PFSK-1 (cell line): ENCODE results near the gene ABTB1.

Experiments
- FOXP2 ChIP-seq: optimal IDR thresholded peaks from 2 replicates; pipeline ENCODE3; 2011; ENCODE audit warnings: borderline replicate concordance, control low read depth, inconsistent platforms; ENCODE audit not compliant: insufficient read depth; ENCODE audit errors: extremely low read length, extremely low read depth
- POLR2AphosphoS5 ChIP-seq: IDR thresholded peaks from 2 replicates; pipeline ENCODE4 v1.6.1; 2012; ENCODE audit warnings: low read depth, mild to moderate bottlenecking, control low read depth, low read length, moderate library complexity
- REST ChIP-seq, 2 experiments: IDR thresholded peaks; 2 replicates each; pipeline versions ENCODE4 v1.6.1 to v1.8.0; 2011 to 2012; ENCODE audit warnings: low read depth in 2 of 2, low read length in 2 of 2, control low read depth in 1 of 2, inconsistent platforms in 1 of 2, mild to moderate bottlenecking in 1 of 2, moderate library complexity in 1 of 2; ENCODE audit not compliant: insufficient read depth in 1 of 2
- SIN3A ChIP-seq: IDR thresholded peaks from 2 replicates; pipeline ENCODE4 v1.6.1; 2012; ENCODE audit warnings: mild to moderate bottlenecking, low read length, moderate library complexity, borderline replicate concordance; ENCODE audit not compliant: insufficient read depth
- TAF1 ChIP-seq: IDR thresholded peaks from 2 replicates; pipeline ENCODE4 v1.6.1; 2012; ENCODE audit warnings: low read length, control low read depth, borderline replicate concordance; ENCODE audit not compliant: insufficient read depth

Gene ABTB1

DNA sequence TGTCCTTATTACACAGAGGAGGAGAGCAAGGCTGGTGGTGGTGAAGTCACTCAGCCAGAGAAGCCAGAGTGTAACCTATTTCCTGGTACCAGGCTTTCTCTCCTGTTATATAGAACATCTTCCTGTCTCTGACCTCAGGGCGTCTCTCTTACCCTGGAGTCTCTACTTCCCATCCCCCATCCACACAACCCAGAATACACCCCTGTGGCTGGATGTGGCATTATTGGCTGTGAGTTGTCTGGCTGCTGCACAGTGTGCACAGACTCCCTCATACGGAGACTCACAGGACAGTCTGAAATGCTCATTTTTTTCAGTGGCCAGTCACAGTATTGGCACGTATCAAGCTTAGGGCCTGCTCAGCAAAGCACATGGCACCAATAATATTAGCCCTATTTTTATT is 35.2 kb upstream of the ABTB1 start:
- no peak for TF ChIP-seq SIN3A
- no peak for TF ChIP-seq POLR2AphosphoS5
- TF ChIP-seq TAF1, result no peak
- TF ChIP-seq REST (IDR thresholded peaks at IDR 0.05; ENCODE audit: insufficient read depth in 1 of 2, low read depth in 2 of 2, low read length in 2 of 2), result no peak
- TF ChIP-seq FOXP2, result peak; percentile 16

DNA sequence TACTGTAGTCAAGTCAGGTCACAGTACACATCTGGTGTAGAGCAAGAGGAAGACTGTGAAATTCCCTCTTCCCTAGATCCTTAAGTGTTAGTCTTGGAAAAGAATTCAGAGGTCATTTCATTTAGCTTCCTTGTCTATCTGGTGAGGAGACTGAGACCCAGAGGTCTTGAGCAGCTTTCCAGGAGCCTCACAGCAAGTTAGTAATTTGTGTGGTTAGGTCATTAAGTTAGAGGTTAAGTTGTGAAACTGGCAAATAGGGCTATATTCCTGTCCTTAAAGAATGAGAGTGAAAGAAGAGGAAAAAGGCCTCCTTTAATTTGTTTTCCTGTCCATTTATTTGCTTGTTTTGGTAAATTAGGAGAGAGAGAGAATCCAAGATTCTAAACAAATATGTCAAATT is 34.8 kb upstream of the ABTB1 start:
- TF ChIP-seq POLR2AphosphoS5, result no peak

DNA sequence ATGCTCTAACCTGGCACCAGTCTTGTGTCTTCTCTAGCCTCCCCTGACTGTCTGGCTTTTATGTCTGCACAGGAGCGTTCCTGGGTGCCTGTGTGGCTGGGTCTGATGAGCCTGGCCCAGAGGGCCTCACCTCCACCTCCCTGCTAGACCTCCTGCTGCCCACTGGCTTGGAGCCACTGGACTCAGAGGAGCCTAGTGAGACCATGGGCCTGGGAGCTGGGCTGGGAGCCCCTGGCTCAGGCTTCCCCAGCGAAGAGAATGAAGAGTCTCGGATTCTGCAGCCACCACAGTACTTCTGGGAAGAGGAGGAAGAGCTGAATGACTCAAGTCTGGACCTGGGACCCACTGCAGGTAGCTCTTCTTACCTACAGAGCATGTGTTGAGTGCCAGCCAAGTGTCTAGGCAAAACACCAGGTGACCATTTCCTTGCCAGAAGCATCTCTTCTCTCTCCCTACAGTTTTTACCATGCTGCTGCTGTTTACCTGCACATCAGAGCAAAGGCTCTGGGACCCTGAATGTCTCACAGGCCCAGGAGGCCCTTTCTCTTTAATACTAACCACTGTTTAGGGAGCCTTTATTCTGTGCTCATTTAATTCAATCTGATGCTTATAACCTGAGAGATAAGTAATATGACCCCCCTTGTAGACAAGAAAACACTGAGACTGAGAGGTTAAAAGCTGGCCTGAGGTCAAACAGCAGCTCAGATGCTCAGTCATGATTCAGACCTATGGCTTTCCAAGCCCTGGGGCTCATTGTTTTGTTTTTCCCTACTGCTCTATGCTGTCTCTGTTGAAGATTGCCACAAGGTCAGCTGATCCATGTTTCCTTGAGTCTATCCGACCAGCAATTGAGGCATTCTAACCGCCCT is 33.3 kb upstream of the ABTB1 start:
- TF ChIP-seq FOXP2, result no peak
- TF ChIP-seq REST (IDR thresholded peaks at IDR 0.05; ENCODE audit: insufficient read depth in 1 of 2, low read depth in 2 of 2, low read length in 2 of 2), result no peak
- TF ChIP-seq SIN3A, result no peak
- TF ChIP-seq TAF1, result no peak
- TF ChIP-seq POLR2AphosphoS5, result no peak

GRCh38 chr3:127640042-127640355 is 32.8 kb upstream of the ABTB1 start:
- TF ChIP-seq SIN3A (no peak), REST (IDR thresholded peaks at IDR 0.05; ENCODE audit: insufficient read depth in 1 of 2, low read depth in 2 of 2, low read length in 2 of 2) (no peak), TAF1 (no peak)

DNA sequence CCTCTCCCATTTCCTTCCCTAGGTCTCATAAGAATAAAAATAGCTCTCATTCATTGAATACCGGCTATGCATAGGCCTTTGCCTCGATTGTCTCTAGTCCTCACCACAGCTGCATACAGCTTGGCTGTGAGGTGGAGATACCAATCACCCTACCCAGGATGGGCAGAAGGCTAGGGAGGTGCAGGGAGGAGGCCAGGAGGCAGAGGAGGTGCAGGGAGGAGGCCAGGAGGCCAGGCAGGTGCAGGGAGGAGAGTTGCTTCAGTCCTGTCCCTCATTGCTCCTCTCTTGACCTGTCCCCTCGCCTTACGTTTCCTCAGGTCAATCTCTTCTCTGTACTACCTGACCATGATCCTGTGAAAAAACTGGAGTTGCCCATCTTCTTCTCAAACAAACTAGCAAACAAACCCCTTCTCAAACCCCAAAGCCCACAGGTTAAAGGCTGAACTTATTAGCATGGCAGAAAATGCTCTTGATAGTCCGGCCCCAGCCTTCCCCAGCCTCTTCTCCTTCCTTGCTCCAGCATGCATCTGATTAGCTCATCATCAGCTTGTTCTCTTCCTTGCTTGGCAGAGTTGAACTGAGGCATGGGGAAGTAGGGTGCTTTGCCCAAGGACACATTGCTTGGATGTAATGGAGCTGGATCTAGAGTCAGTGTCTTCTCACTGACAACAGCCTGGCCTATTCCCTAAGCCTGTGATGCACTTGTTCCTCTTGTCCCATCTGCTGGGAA is 27.9 kb upstream of the ABTB1 start:
- TF ChIP-seq POLR2AphosphoS5 (no peak), REST (IDR thresholded peaks at IDR 0.05; ENCODE audit: insufficient read depth in 1 of 2, low read depth in 2 of 2, low read length in 2 of 2) (no peak), FOXP2 (no peak), SIN3A (no peak), TAF1 (no peak)
